HL-60/S4 treated with phorbol 12-myristate 13-acetate at 8.2 ng/mL for 4 days and 3 days (cell line): Measurements from ENCODE around the gene KIRREL3.

ENCODE experiments used
- in situ Hi-C: fragments of 300-500 bp; cut with MboI; formaldehyde crosslinking; loops from 2 replicates; pipeline ENCODE4 v1.15.0; 2022; ENCODE audit warnings: low sequenced_read_pairs

The KIRREL3 gene

GRCh38 chr11:126501641-126502040 lies 498.9 kb downstream of the KIRREL3 start:
- in situ Hi-C loops: no loop called here

- in situ Hi-C loops: no loop called here
Measured at GRCh38 chr11:126500981-126501380, 499.6 kb downstream of the KIRREL3 start.

- in situ Hi-C loops: no loop called here
Measured at GRCh38 chr11:126499131-126499752, 501.3 kb downstream of the KIRREL3 start.

- in situ Hi-C loops: no loop called here
Measured at GRCh38 chr11:126498281-126498680, 502.3 kb downstream of the KIRREL3 start.

- in situ Hi-C loops: no loop called here
Measured at GRCh38 chr11:126497581-126498122, 502.9 kb downstream of the KIRREL3 start.

- in situ Hi-C loops: no loop called here
Measured at GRCh38 chr11:126496576-126497337, 503.8 kb downstream of the KIRREL3 start.

- in situ Hi-C loops: no loop called here
Measured at GRCh38 chr11:126495281-126496220, 505.0 kb downstream of the KIRREL3 start.

GRCh38 chr11:126494831-126495230 lies 505.7 kb downstream of the KIRREL3 start:
- in situ Hi-C loops: no loop called here

- in situ Hi-C loops: no loop called here
Measured at GRCh38 chr11:126492331-126493082, 508.1 kb downstream of the KIRREL3 start.

DNA sequence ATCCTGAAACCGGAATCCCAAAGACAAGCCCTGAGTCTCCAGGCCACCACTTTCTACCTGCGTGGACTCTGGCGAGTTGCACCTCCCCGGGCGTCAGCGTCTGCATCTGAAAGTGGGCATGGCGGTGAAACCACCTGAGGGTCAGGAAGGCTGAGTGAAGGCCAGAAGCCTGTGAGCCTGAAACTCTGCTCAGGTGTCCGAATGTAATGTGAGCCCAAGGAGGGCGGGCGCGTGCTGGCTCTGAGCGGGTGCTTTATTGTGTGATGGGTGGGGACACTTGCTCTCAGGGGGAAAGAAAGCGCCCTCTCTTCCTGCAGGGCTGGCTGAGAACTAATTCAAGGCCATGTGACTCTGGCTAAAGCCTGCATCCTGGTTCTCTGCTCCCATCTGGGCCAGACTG lies 509.5 kb downstream of the KIRREL3 start:
- in situ Hi-C loops: no loop called here

- in situ Hi-C loops: no loop called here
Measured at GRCh38 chr11:126489836-126490660, 510.5 kb downstream of the KIRREL3 start.

GRCh38 chr11:126488591-126489370 lies 511.8 kb downstream of the KIRREL3 start:
- in situ Hi-C loops: no loop called here

DNA sequence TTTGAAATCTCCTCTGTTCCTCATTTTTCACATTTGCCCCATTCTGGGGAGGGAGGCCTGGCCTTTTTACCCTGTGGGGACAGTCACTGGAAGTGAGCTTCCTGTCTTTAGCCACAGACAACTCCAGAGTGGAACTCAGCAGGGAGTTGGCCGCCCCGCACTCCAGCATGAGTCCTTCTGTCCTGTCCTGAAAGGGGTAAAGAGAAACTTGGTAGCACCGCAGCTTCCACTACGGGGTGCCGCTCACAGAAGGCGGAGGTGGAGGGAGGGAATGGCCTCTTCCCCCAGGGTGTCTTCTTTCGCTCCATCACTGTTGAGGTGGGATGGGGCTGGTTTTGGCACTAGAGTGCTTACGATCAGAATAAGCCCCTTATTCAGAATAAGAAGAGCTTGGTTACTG lies 512.9 kb downstream of the KIRREL3 start:
- in situ Hi-C loops: no loop called here

DNA sequence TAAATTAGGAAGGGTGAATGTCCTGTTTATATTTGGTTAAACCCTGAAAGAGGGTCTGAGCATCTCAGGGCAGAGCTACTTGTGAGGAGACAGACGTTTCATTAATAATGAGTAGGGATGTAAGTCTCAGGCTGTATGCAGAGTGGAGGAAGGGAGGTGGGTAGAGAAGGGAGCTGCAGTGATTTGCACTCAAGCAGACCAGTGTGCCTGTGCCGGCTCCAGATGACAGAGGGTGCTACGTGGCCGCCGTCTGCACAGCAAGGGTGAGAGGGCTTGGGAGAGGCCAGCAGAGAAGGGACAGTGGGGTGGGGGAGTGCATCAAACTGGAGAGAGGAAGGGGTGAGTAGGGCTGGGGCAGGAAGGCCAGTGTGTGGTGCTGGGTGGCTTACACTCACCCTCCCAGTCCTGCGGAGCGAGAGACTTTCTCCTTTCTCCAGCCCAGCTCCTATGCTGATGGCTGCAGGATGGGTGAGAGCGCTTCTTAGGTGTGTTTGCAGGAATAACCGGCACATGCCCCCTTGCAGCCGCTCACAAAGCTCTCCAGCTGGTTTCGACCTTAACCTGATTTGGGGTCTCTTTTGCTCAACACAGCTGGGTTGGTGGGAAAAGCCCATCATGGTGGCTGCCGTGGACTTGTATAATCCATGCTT lies 514.5 kb downstream of the KIRREL3 start:
- in situ Hi-C loops: no loop called here

GRCh38 chr11:126485021-126485792 lies 515.4 kb downstream of the KIRREL3 start:
- in situ Hi-C loops: no loop called here

DNA sequence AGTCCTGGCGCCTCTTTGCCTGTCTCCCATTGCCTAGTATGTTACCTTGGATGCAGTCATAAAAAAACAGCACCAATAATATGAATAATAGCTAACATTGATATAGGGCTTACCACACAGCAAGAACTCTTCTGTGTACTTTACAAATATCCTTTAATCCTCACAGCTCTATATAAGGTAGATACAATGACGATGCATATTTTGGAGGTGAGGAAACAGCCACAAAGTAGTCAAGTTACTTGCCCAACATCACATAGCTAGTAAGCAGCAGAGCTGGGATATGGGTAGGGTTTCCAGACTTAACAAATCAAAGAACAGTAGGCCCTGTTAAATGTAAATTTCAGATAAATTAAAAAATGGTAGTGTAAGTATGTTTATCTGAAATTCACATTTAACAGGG lies 516.3 kb downstream of the KIRREL3 start:
- in situ Hi-C loops: no loop called here

DNA sequence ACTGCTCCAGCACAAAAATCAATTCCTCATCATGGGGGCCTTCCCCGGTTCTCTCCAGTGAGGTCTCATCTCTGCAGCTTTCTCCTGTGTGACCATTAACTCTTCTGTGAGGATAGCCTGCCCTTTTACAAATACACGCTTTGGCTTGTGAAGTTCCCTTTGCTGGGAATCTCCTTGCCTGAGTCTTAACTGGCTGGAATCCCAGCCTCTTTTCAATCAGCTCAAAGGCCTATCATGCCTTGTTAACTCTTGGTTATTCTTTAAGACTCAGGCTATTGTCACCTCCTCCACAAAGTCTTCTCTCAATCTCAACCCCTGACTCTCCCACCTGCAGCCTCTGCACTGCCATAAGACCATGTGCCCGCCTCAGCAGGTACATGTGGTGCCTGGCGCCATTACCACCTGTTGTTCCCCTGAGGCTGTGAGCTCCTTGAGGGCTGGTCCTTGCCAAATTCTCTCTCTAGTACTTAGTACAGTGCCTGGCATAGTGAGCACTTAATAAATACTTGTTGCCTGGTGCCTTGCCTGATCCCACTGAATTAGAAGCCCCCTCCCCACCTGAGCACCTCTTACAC lies 516.9 kb downstream of the KIRREL3 start:
- in situ Hi-C loops: no loop called here
